ENCODE measurements around the gene KLHL36. TPM values are rescaled to one million over a fixed set of nuclear protein-coding genes. Genes with fewer than 3 reads are reported as not detected.

KLHL36 gene
- total RNA-seq, 2 donors from 2014 or later = 44.2 to 59.2 TPM

- Histone ChIP-seq H3K9me3 (ENCODE audit: control insufficient read depth, low read length) (no peaks in the 10 kb centered on the region), H3K9ac (ENCODE audit: extremely low read depth, low read length, poor library complexity, severe bottlenecking) (no peak overlapping the region), H3K27me3 (ENCODE audit: control insufficient read depth, insufficient read depth, low read length, poor library complexity, severe bottlenecking) (no peaks in the 10 kb centered on the region), H3K4me3 (ENCODE audit: low read length) (no peak overlapping the region), H3K27ac (ENCODE audit: low read depth, low read length) (no peak overlapping the region), H3K4me1 (ENCODE audit: control insufficient read depth, insufficient read depth, low read length) (peaks cover 8% of the 10 kb centered on the region), H3K36me3 (ENCODE audit: control insufficient read depth, insufficient read depth, low read length) (no peaks in the 10 kb centered on the region)
- Mint-ChIP-seq H3K4me3 (no peak overlapping the region), H3K9me3 (no peaks in the 10 kb centered on the region), H3K36me3 (ENCODE audit: low read depth) (no peaks in the 10 kb centered on the region), H3K27ac (no peak overlapping the region), H3K4me1 (peaks cover 15% of the 10 kb centered on the region), H3K27me3 (ENCODE audit: insufficient read depth) (no peaks in the 10 kb centered on the region)
- no peak for TF ChIP-seq CTCF (conservative IDR thresholded peaks at IDR 0.05)
- DNase-seq = no peak
- 85 to 100% methylated on average over 3 to 4 of the region's 4 CpGs for WGBS, 2 experiments (ENCODE audit: insufficient coverage in 1 of 2, insufficient read length in 1 of 2)
Observed at GRCh38 chr16:84680843-84681629, 32.7 kb downstream of the KLHL36 start.

GRCh38 chr16:84683691-84684591, 35.6 kb downstream of the KLHL36 start:
- H3K27ac ChIP-seq (ENCODE audit: low read depth, low read length) = no peak overlapping the region
- H3K36me3 Mint-ChIP-seq (ENCODE audit: low read depth) = no peaks in the 10 kb centered on the region
- H3K36me3 ChIP-seq (ENCODE audit: control insufficient read depth, insufficient read depth, low read length) = no peaks in the 10 kb centered on the region
- peaks cover 5% of the 10 kb centered on the region for H3K4me1 Mint-ChIP-seq
- H3K9me3 Mint-ChIP-seq = peaks cover 9% of the 10 kb centered on the region
- H3K27me3 ChIP-seq (ENCODE audit: control insufficient read depth, insufficient read depth, low read length, poor library complexity, severe bottlenecking) = no peaks in the 10 kb centered on the region
- no peak overlapping the region for H3K9ac ChIP-seq (ENCODE audit: extremely low read depth, low read length, poor library complexity, severe bottlenecking)
- H3K9me3 ChIP-seq (ENCODE audit: control insufficient read depth, low read length) = peaks cover 8% of the 10 kb centered on the region
- H3K27me3 Mint-ChIP-seq (ENCODE audit: insufficient read depth) = no peaks in the 10 kb centered on the region
- WGBS, 2 experiments (ENCODE audit: insufficient coverage in 1 of 2, insufficient read length in 1 of 2) = 46 to 51% methylated on average over 10 to 15 of the region's 15 CpGs
- no peak overlapping the region for H3K4me3 ChIP-seq (ENCODE audit: low read length)
- H3K27ac Mint-ChIP-seq = peak overlapping the region; percentile 41
- no peaks in the 10 kb centered on the region for H3K4me1 ChIP-seq (ENCODE audit: control insufficient read depth, insufficient read depth, low read length)
- H3K4me3 Mint-ChIP-seq = no peak overlapping the region
- peak; percentile 82 for DNase-seq
- no peak for TF ChIP-seq CTCF (conservative IDR thresholded peaks at IDR 0.05)

GRCh38 chr16:84684592-84684965, 36.3 kb downstream of the KLHL36 start:
- DNase-seq = no peak

More at GRCh38 chr16:84684592-84684965, 36.3 kb downstream of the KLHL36 start:
- H3K4me3 Mint-ChIP-seq = no peak overlapping the region
- H3K9me3 Mint-ChIP-seq = peaks cover 11% of the 10 kb centered on the region
- no peak overlapping the region for H3K27ac ChIP-seq (ENCODE audit: low read depth, low read length)
- peaks cover 5% of the 10 kb centered on the region for H3K4me1 Mint-ChIP-seq
- H3K9me3 ChIP-seq (ENCODE audit: control insufficient read depth, low read length) = peaks cover 8% of the 10 kb centered on the region
- no peaks in the 10 kb centered on the region for H3K27me3 Mint-ChIP-seq (ENCODE audit: insufficient read depth)
- no peak overlapping the region for H3K9ac ChIP-seq (ENCODE audit: extremely low read depth, low read length, poor library complexity, severe bottlenecking)
- no peak for TF ChIP-seq CTCF (conservative IDR thresholded peaks at IDR 0.05)
- no peaks in the 10 kb centered on the region for H3K4me1 ChIP-seq (ENCODE audit: control insufficient read depth, insufficient read depth, low read length)
- H3K4me3 ChIP-seq (ENCODE audit: low read length) = no peak overlapping the region
- H3K27me3 ChIP-seq (ENCODE audit: control insufficient read depth, insufficient read depth, low read length, poor library complexity, severe bottlenecking) = no peaks in the 10 kb centered on the region
- no peaks in the 10 kb centered on the region for H3K36me3 ChIP-seq (ENCODE audit: control insufficient read depth, insufficient read depth, low read length)
- peak overlapping the region; percentile 41 for H3K27ac Mint-ChIP-seq
- H3K36me3 Mint-ChIP-seq (ENCODE audit: low read depth) = no peaks in the 10 kb centered on the region
- 94% methylated on average over 4 of the region's 4 CpGs for WGBS, 2 experiments (ENCODE audit: insufficient coverage in 1 of 2, insufficient read length in 1 of 2)

All from endodermal cell (in vitro differentiated cells).